CD4-positive, alpha-beta memory T cell (primary cell): ENCODE data around the gene ADGRV1. TPM values are rescaled to one million over a fixed set of nuclear protein-coding genes. Genes with fewer than 3 reads are reported as not detected.

Experiments used
- CTCF ChIA-PET: fragments of 350-600 bp; sonication (Branson Sonifier 250); formaldehyde crosslinking; loops from one replicate; lab custom pipeline; 2021; ENCODE audit warnings: inconsistent platforms; ENCODE audit not compliant: partially characterized antibody; lab: Charles Lee
- POLR2A ChIA-PET: fragments of 350-600 bp; sonication (Branson Sonifier 250); formaldehyde crosslinking; loops from one replicate; lab custom pipeline; 2021; ENCODE audit not compliant: partially characterized antibody; lab: Charles Lee
- DNase-seq, 5 donors: peaks; one replicate each; pipeline versions ENCODE4 v3.0.0 to v3.0.0-alpha.2; 2020 to 2022; ENCODE audit warnings: mixed read lengths in 1 of 5
- H3K27ac ChIP-seq: one replicate; pipeline ENCODE4 v1.7.0; 2013; ENCODE audit warnings: low read depth, low read length
- H3K27me3 ChIP-seq: 2 replicates; pipeline ENCODE4 v1.7.0; 2013; ENCODE audit warnings: mild to moderate bottlenecking, low read length, moderate library complexity; ENCODE audit not compliant: insufficient read depth
- H3K36me3 ChIP-seq: 2 replicates; pipeline ENCODE4 v1.7.0; 2013; ENCODE audit warnings: mild to moderate bottlenecking, low read length, moderate library complexity; ENCODE audit not compliant: insufficient read depth
- H3K4me1 ChIP-seq: 2 replicates; pipeline ENCODE4 v1.7.0; 2013; ENCODE audit warnings: mild to moderate bottlenecking, low read length, moderate library complexity; ENCODE audit not compliant: insufficient read depth
- H3K4me3 ChIP-seq, 2 donors: one replicate each; pipeline ENCODE4 v1.7.0; 2013; ENCODE audit warnings: low read length in 2 of 2, mild to moderate bottlenecking in 1 of 2
- H3K9me3 ChIP-seq, 2 donors: one replicate each; pipeline ENCODE4 v1.7.0; 2013; ENCODE audit warnings: low read length in 2 of 2, control low read depth in 1 of 2; ENCODE audit not compliant: control insufficient read depth in 1 of 2
- H3K27ac Mint-ChIP-seq, 7 donors: one replicate each; pipeline ENCODE4 v1.8.0; 2020 to 2021; ENCODE audit warnings: mixed read lengths in 7 of 7, mild to moderate bottlenecking in 6 of 7, inconsistent platforms in 3 of 7, moderate library complexity in 3 of 7
- H3K27me3 Mint-ChIP-seq, 2 donors: one replicate each; pipeline ENCODE4 v1.8.0; 2020 to 2021; ENCODE audit warnings: mixed read lengths in 2 of 2
- H3K36me3 Mint-ChIP-seq, 2 donors: one replicate each; pipeline ENCODE4 v1.8.0; 2020 to 2021; ENCODE audit warnings: mixed read lengths in 2 of 2, inconsistent platforms in 1 of 2, mild to moderate bottlenecking in 1 of 2
- H3K4me1 Mint-ChIP-seq, 4 donors: one replicate each; pipeline ENCODE4 v1.8.0; 2020 to 2021; ENCODE audit warnings: mixed read lengths in 4 of 4, mild to moderate bottlenecking in 1 of 4
- H3K4me3 Mint-ChIP-seq, 8 donors: one replicate each; pipeline ENCODE4 v1.8.0; 2020 to 2021; ENCODE audit warnings: mixed read lengths in 8 of 8, mild to moderate bottlenecking in 7 of 8, moderate library complexity in 6 of 8, inconsistent platforms in 3 of 8
- H3K9me3 Mint-ChIP-seq, 8 donors: one replicate each; pipeline ENCODE4 v1.8.0; 2020 to 2021; ENCODE audit warnings: mixed read lengths in 8 of 8, mild to moderate bottlenecking in 5 of 8, inconsistent platforms in 3 of 8, moderate library complexity in 1 of 8
- intact Hi-C: fragments of 100-400 bp; cut with micrococcal nuclease; formaldehyde crosslinking; loops from one replicate; pipeline ENCODE4 v1.15.1; 2023
- polyA plus RNA-seq, 2 donors: library from polyadenylated mRNA; unstranded; fragments of 300-500 nt; fragmentation: Illumina TruSeq; gene quantifications; one replicate each; pipeline ENCODE4 v1.2.3, GENCODE V29; 2021
- total RNA-seq, 2 experiments: library from RNA; stranded (reverse); gene quantifications; one replicate each; pipeline ENCODE4 v1.2.3, GENCODE V29; 2021

Gene ADGRV1
- total and polyA plus RNA-seq, 4 experiments from 2014 or later, result 0.09 to 0.22 TPM; not detected in 2

- no peak for DNase-seq
- CTCF ChIA-PET, result interaction anchor here (1.5 kb wide), 1 partner anchor 19 kb away, joined by 6 read pairs; no protein-coding TSS in a partner anchor
Measured at GRCh38 chr5:90885180-90885868, 326.7 kb downstream of the ADGRV1 start.

GRCh38 chr5:90886381-90886780 lies 327.8 kb downstream of the ADGRV1 start:
- H3K36me3 Mint-ChIP-seq, result no peaks in the 10 kb centered on the region
- H3K9me3 ChIP-seq, result no peaks in the 10 kb centered on the region
- CTCF ChIA-PET, result interaction anchor here (1.5 kb wide), 1 partner anchor 20 kb away, joined by 6 read pairs; no protein-coding TSS in a partner anchor

More at GRCh38 chr5:90885180-90885868, 326.7 kb downstream of the ADGRV1 start:
- no peaks in the 10 kb centered on the region for H3K4me1 Mint-ChIP-seq
- H3K9me3 Mint-ChIP-seq, result no peaks in the 10 kb centered on the region
- Histone ChIP-seq H3K27ac (no peak overlapping the region), H3K4me3 (no peak overlapping the region), H3K9me3 (no peaks in the 10 kb centered on the region), H3K27me3 (no peaks in the 10 kb centered on the region), H3K4me1 (no peaks in the 10 kb centered on the region), H3K36me3 (no peaks in the 10 kb centered on the region)
- no peaks in the 10 kb centered on the region for H3K36me3 Mint-ChIP-seq
- no peak overlapping the region for H3K27ac Mint-ChIP-seq
- intact Hi-C loops, result no loop called here
- H3K27me3 Mint-ChIP-seq, result peaks cover 5 to 9% of the 10 kb centered on the region in 2 donors
- POLR2A ChIA-PET, result no interaction called here
- no peak overlapping the region for H3K4me3 Mint-ChIP-seq

GRCh38 chr5:90888511-90889324 lies 330.1 kb downstream of the ADGRV1 start:
- CTCF ChIA-PET, result interaction anchor here (1.5 kb wide), 1 partner anchor 24 kb away, joined by 3 read pairs; no protein-coding TSS in a partner anchor

More at GRCh38 chr5:90886381-90886780, 327.8 kb downstream of the ADGRV1 start:
- no peaks in the 10 kb centered on the region for H3K9me3 Mint-ChIP-seq
- H3K27me3 Mint-ChIP-seq, result peaks cover 4 to 7% of the 10 kb centered on the region in 2 donors
- Histone ChIP-seq H3K27me3 (no peaks in the 10 kb centered on the region), H3K4me3 (no peak overlapping the region), H3K4me1 (no peaks in the 10 kb centered on the region), H3K36me3 (no peaks in the 10 kb centered on the region), H3K27ac (no peak overlapping the region)
- DNase-seq, result no peak
- H3K4me1 Mint-ChIP-seq, result no peaks in the 10 kb centered on the region
- POLR2A ChIA-PET, result no interaction called here
- no peak overlapping the region for H3K4me3 Mint-ChIP-seq
- no peak overlapping the region for H3K27ac Mint-ChIP-seq
- intact Hi-C loops, result no loop called here

GRCh38 chr5:90889325-90889600 lies 330.7 kb downstream of the ADGRV1 start:
- intact Hi-C loops, result no loop called here
- Histone ChIP-seq H3K4me3 (no peak overlapping the region), H3K9me3 (no peaks in the 10 kb centered on the region), H3K27me3 (no peaks in the 10 kb centered on the region), H3K4me1 (no peaks in the 10 kb centered on the region), H3K27ac (no peak overlapping the region), H3K36me3 (no peaks in the 10 kb centered on the region)
- Mint-ChIP-seq H3K27ac (no peak overlapping the region), H3K4me3 (no peak overlapping the region), H3K4me1 (no peaks in the 10 kb centered on the region), H3K36me3 (no peaks in the 10 kb centered on the region), H3K9me3 (no peaks in the 10 kb centered on the region), H3K27me3 (peaks cover 6% of the 10 kb centered on the region in 2 donors)
- POLR2A ChIA-PET, result no interaction called here
- no peak for DNase-seq
- CTCF ChIA-PET, result interaction anchor here (1.5 kb wide), 1 partner anchor 24 kb away, joined by 3 read pairs; no protein-coding TSS in a partner anchor

More at GRCh38 chr5:90888511-90889324, 330.1 kb downstream of the ADGRV1 start:
- H3K27ac Mint-ChIP-seq, result no peak overlapping the region
- intact Hi-C loops, result no loop called here
- H3K9me3 ChIP-seq, result no peaks in the 10 kb centered on the region
- no peak overlapping the region for H3K4me3 ChIP-seq
- DNase-seq, result no peak
- POLR2A ChIA-PET, result no interaction called here
- H3K27ac ChIP-seq, result no peak overlapping the region
- no peaks in the 10 kb centered on the region for H3K9me3 Mint-ChIP-seq
- H3K4me3 Mint-ChIP-seq, result no peak overlapping the region
- peaks cover 5 to 6% of the 10 kb centered on the region in 2 donors for H3K27me3 Mint-ChIP-seq
- H3K4me1 Mint-ChIP-seq, result no peaks in the 10 kb centered on the region
- no peaks in the 10 kb centered on the region for H3K36me3 Mint-ChIP-seq
- no peaks in the 10 kb centered on the region for H3K36me3 ChIP-seq
- H3K27me3 ChIP-seq, result no peaks in the 10 kb centered on the region
- no peaks in the 10 kb centered on the region for H3K4me1 ChIP-seq

- no peaks in the 10 kb centered on the region for H3K4me1 ChIP-seq
- H3K27ac ChIP-seq, result no peak overlapping the region
- no peaks in the 10 kb centered on the region for H3K36me3 ChIP-seq
- no peak overlapping the region for H3K4me3 Mint-ChIP-seq
- no peaks in the 10 kb centered on the region for H3K9me3 ChIP-seq
- no peak overlapping the region for H3K4me3 ChIP-seq
- no peak for DNase-seq
- CTCF ChIA-PET, result no interaction called here
- no peaks in the 10 kb centered on the region for H3K27me3 ChIP-seq
- H3K9me3 Mint-ChIP-seq, result no peaks in the 10 kb centered on the region
- intact Hi-C loops, result no loop called here
- H3K36me3 Mint-ChIP-seq, result no peaks in the 10 kb centered on the region
- H3K27me3 Mint-ChIP-seq, result peaks cover 6% of the 10 kb centered on the region in 2 donors
- H3K27ac Mint-ChIP-seq, result no peak overlapping the region
- no peaks in the 10 kb centered on the region for H3K4me1 Mint-ChIP-seq
- POLR2A ChIA-PET, result no interaction called here
Measured at GRCh38 chr5:90890180-90890579, 331.6 kb downstream of the ADGRV1 start.

- intact Hi-C loops, result no loop called here
- H3K4me3 Mint-ChIP-seq, result no peak overlapping the region
- no peak for DNase-seq
- CTCF ChIA-PET, result no interaction called here
- Histone ChIP-seq H3K9me3 (no peaks in the 10 kb centered on the region), H3K4me3 (no peak overlapping the region), H3K27me3 (no peaks in the 10 kb centered on the region), H3K27ac (no peak overlapping the region), H3K4me1 (no peaks in the 10 kb centered on the region), H3K36me3 (no peaks in the 10 kb centered on the region)
- peaks cover 0 to 2% of the 10 kb centered on the region in 2 donors for H3K27me3 Mint-ChIP-seq
- no peaks in the 10 kb centered on the region for H3K9me3 Mint-ChIP-seq
- POLR2A ChIA-PET, result interaction anchor here (1.0 kb wide), 1 partner anchor 10 kb away, joined by 3 read pairs; no protein-coding TSS in a partner anchor
- peak overlapping the region in 1 of 7 donors; percentile 19 for H3K27ac Mint-ChIP-seq
- H3K36me3 Mint-ChIP-seq, result no peaks in the 10 kb centered on the region
- H3K4me1 Mint-ChIP-seq, result no peaks in the 10 kb centered on the region
Measured at GRCh38 chr5:90894866-90895420, 336.3 kb downstream of the ADGRV1 start.

GRCh38 chr5:90897618-90898017 lies 339.0 kb downstream of the ADGRV1 start:
- ChIA-PET POLR2A (no interaction called here), CTCF (no interaction called here)
- H3K36me3 Mint-ChIP-seq, result no peaks in the 10 kb centered on the region
- H3K9me3 ChIP-seq, result no peaks in the 10 kb centered on the region
- H3K4me1 Mint-ChIP-seq, result no peaks in the 10 kb centered on the region
- H3K27ac ChIP-seq, result no peak overlapping the region
- no peak overlapping the region for H3K27ac Mint-ChIP-seq
- H3K4me3 Mint-ChIP-seq, result no peak overlapping the region
- peaks cover 0 to 2% of the 10 kb centered on the region in 2 donors for H3K27me3 Mint-ChIP-seq
- no peaks in the 10 kb centered on the region for H3K36me3 ChIP-seq
- H3K9me3 Mint-ChIP-seq, result no peaks in the 10 kb centered on the region
- no peaks in the 10 kb centered on the region for H3K4me1 ChIP-seq
- H3K27me3 ChIP-seq, result no peaks in the 10 kb centered on the region
- DNase-seq, result no peak
- H3K4me3 ChIP-seq, result no peak overlapping the region
- intact Hi-C loops, result no loop called here
